Measurements from ENCODE around the gene FAM221B.

Gene FAM221B

GRCh38 chr9:35790385-35791296 is 37.9 kb downstream of the FAM221B start:
- Histone ChIP-seq H3K27ac (ENCODE audit: low read depth, low read length) (no peak overlapping the region), H3K4me1 (ENCODE audit: control insufficient read depth, insufficient read depth, low read length, unreplicated experiment) (peaks cover 40% of the 10 kb centered on the region), H3K36me3 (ENCODE audit: insufficient read depth, low read length) (no peaks in the 10 kb centered on the region), H3K4me3 (ENCODE audit: low read depth, low read length) (peak overlapping the region; percentile 49), H2AFZ (ENCODE audit: low read length, unreplicated experiment) (peak overlapping the region; percentile 70), H3K27me3 (ENCODE audit: insufficient read depth, low read length) (no peaks in the 10 kb centered on the region), H3K79me2 (ENCODE audit: control insufficient read depth, insufficient read depth, low read length, unreplicated experiment) (peaks cover 30% of the 10 kb centered on the region)

GRCh38 chr9:35790025-35790384 is 38.5 kb downstream of the FAM221B start:
- no peak overlapping the region for H2AFZ ChIP-seq (ENCODE audit: low read length, unreplicated experiment)
- H3K79me2 ChIP-seq (ENCODE audit: control insufficient read depth, insufficient read depth, low read length, unreplicated experiment) = peaks cover 30% of the 10 kb centered on the region
- H3K4me3 ChIP-seq (ENCODE audit: low read depth, low read length) = no peak overlapping the region
- H3K36me3 ChIP-seq (ENCODE audit: insufficient read depth, low read length) = no peaks in the 10 kb centered on the region
- no peaks in the 10 kb centered on the region for H3K27me3 ChIP-seq (ENCODE audit: insufficient read depth, low read length)
- peaks cover 33% of the 10 kb centered on the region for H3K4me1 ChIP-seq (ENCODE audit: control insufficient read depth, insufficient read depth, low read length, unreplicated experiment)
- no peak overlapping the region for H3K27ac ChIP-seq (ENCODE audit: low read depth, low read length)

GRCh38 chr9:35789541-35789940 is 39.0 kb downstream of the FAM221B start:
- Histone ChIP-seq H2AFZ (ENCODE audit: low read length, unreplicated experiment) (no peak overlapping the region), H3K4me1 (ENCODE audit: control insufficient read depth, insufficient read depth, low read length, unreplicated experiment) (peaks cover 29% of the 10 kb centered on the region), H3K36me3 (ENCODE audit: insufficient read depth, low read length) (no peaks in the 10 kb centered on the region), H3K79me2 (ENCODE audit: control insufficient read depth, insufficient read depth, low read length, unreplicated experiment) (peaks cover 27% of the 10 kb centered on the region), H3K27me3 (ENCODE audit: insufficient read depth, low read length) (no peaks in the 10 kb centered on the region), H3K27ac (ENCODE audit: low read depth, low read length) (no peak overlapping the region), H3K4me3 (ENCODE audit: low read depth, low read length) (no peak overlapping the region)

GRCh38 chr9:35783418-35783817 is 45.1 kb downstream of the FAM221B start:
- no peak overlapping the region for H2AFZ ChIP-seq (ENCODE audit: low read length, unreplicated experiment)
- peaks cover 26% of the 10 kb centered on the region for H3K27me3 ChIP-seq (ENCODE audit: insufficient read depth, low read length)
- no peaks in the 10 kb centered on the region for H3K79me2 ChIP-seq (ENCODE audit: control insufficient read depth, insufficient read depth, low read length, unreplicated experiment)
- no peaks in the 10 kb centered on the region for H3K4me1 ChIP-seq (ENCODE audit: control insufficient read depth, insufficient read depth, low read length, unreplicated experiment)
- no peak overlapping the region for H3K4me3 ChIP-seq (ENCODE audit: low read depth, low read length)
- no peaks in the 10 kb centered on the region for H3K36me3 ChIP-seq (ENCODE audit: insufficient read depth, low read length)
- no peak overlapping the region for H3K27ac ChIP-seq (ENCODE audit: low read depth, low read length)

GRCh38 chr9:35781066-35781465 is 47.5 kb downstream of the FAM221B start:
- Histone ChIP-seq H3K27me3 (ENCODE audit: insufficient read depth, low read length) (peaks cover 29% of the 10 kb centered on the region), H3K79me2 (ENCODE audit: control insufficient read depth, insufficient read depth, low read length, unreplicated experiment) (no peaks in the 10 kb centered on the region), H2AFZ (ENCODE audit: low read length, unreplicated experiment) (no peak overlapping the region)

GRCh38 chr9:35778496-35778895 is 50.0 kb downstream of the FAM221B start:
- Histone ChIP-seq H3K36me3 (ENCODE audit: insufficient read depth, low read length) (no peaks in the 10 kb centered on the region), H3K79me2 (ENCODE audit: control insufficient read depth, insufficient read depth, low read length, unreplicated experiment) (no peaks in the 10 kb centered on the region), H3K27ac (ENCODE audit: low read depth, low read length) (no peak overlapping the region), H3K27me3 (ENCODE audit: insufficient read depth, low read length) (peaks cover 29% of the 10 kb centered on the region), H3K4me3 (ENCODE audit: low read depth, low read length) (no peak overlapping the region), H3K4me1 (ENCODE audit: control insufficient read depth, insufficient read depth, low read length, unreplicated experiment) (no peaks in the 10 kb centered on the region), H2AFZ (ENCODE audit: low read length, unreplicated experiment) (no peak overlapping the region)

More at GRCh38 chr9:35781066-35781465, 47.5 kb downstream of the FAM221B start:
- Histone ChIP-seq H3K4me3 (ENCODE audit: low read depth, low read length) (no peak overlapping the region), H3K36me3 (ENCODE audit: insufficient read depth, low read length) (no peaks in the 10 kb centered on the region), H3K27ac (ENCODE audit: low read depth, low read length) (no peak overlapping the region), H3K4me1 (ENCODE audit: control insufficient read depth, insufficient read depth, low read length, unreplicated experiment) (no peaks in the 10 kb centered on the region)

GRCh38 chr9:35776018-35776417 is 52.5 kb downstream of the FAM221B start:
- H3K27ac ChIP-seq (ENCODE audit: low read depth, low read length) = no peak overlapping the region
- no peaks in the 10 kb centered on the region for H3K36me3 ChIP-seq (ENCODE audit: insufficient read depth, low read length)
- H3K4me1 ChIP-seq (ENCODE audit: control insufficient read depth, insufficient read depth, low read length, unreplicated experiment) = peaks cover 14% of the 10 kb centered on the region

GRCh38 chr9:35774907-35775635 is 53.5 kb downstream of the FAM221B start:
- Histone ChIP-seq H3K27ac (ENCODE audit: low read depth, low read length) (no peak overlapping the region), H3K79me2 (ENCODE audit: control insufficient read depth, insufficient read depth, low read length, unreplicated experiment) (no peaks in the 10 kb centered on the region), H3K27me3 (ENCODE audit: insufficient read depth, low read length) (peaks cover 19% of the 10 kb centered on the region), H3K36me3 (ENCODE audit: insufficient read depth, low read length) (no peaks in the 10 kb centered on the region), H3K4me3 (ENCODE audit: low read depth, low read length) (no peak overlapping the region), H2AFZ (ENCODE audit: low read length, unreplicated experiment) (peak overlapping the region; percentile 22), H3K4me1 (ENCODE audit: control insufficient read depth, insufficient read depth, low read length, unreplicated experiment) (peaks cover 20% of the 10 kb centered on the region)

More at GRCh38 chr9:35776018-35776417, 52.5 kb downstream of the FAM221B start:
- Histone ChIP-seq H2AFZ (ENCODE audit: low read length, unreplicated experiment) (no peak overlapping the region), H3K4me3 (ENCODE audit: low read depth, low read length) (no peak overlapping the region), H3K79me2 (ENCODE audit: control insufficient read depth, insufficient read depth, low read length, unreplicated experiment) (no peaks in the 10 kb centered on the region), H3K27me3 (ENCODE audit: insufficient read depth, low read length) (peaks cover 29% of the 10 kb centered on the region)

- no peaks in the 10 kb centered on the region for H3K36me3 ChIP-seq (ENCODE audit: insufficient read depth, low read length)
- H2AFZ ChIP-seq (ENCODE audit: low read length, unreplicated experiment) = no peak overlapping the region
- H3K4me1 ChIP-seq (ENCODE audit: control insufficient read depth, insufficient read depth, low read length, unreplicated experiment) = peaks cover 20% of the 10 kb centered on the region
- H3K27ac ChIP-seq (ENCODE audit: low read depth, low read length) = no peak overlapping the region
- H3K79me2 ChIP-seq (ENCODE audit: control insufficient read depth, insufficient read depth, low read length, unreplicated experiment) = no peaks in the 10 kb centered on the region
- no peaks in the 10 kb centered on the region for H3K27me3 ChIP-seq (ENCODE audit: insufficient read depth, low read length)
- H3K4me3 ChIP-seq (ENCODE audit: low read depth, low read length) = no peak overlapping the region
Observed at GRCh38 chr9:35771943-35772342, 56.6 kb downstream of the FAM221B start.

- Histone ChIP-seq H3K27ac (ENCODE audit: low read depth, low read length) (0 out of 2 replicates have a peak overlapping the region, but pooled peaks have one; percentile 6), H3K36me3 (ENCODE audit: insufficient read depth, low read length) (no peaks in the 10 kb centered on the region), H3K27me3 (ENCODE audit: insufficient read depth, low read length) (no peaks in the 10 kb centered on the region), H2AFZ (ENCODE audit: low read length, unreplicated experiment) (no peak overlapping the region), H3K79me2 (ENCODE audit: control insufficient read depth, insufficient read depth, low read length, unreplicated experiment) (no peaks in the 10 kb centered on the region), H3K4me3 (ENCODE audit: low read depth, low read length) (no peak overlapping the region), H3K4me1 (ENCODE audit: control insufficient read depth, insufficient read depth, low read length, unreplicated experiment) (peaks cover 20% of the 10 kb centered on the region)
Observed at GRCh38 chr9:35771534-35771933, 57.0 kb downstream of the FAM221B start.

Data from ACC112 (cell line).